ENCODE measurements around the gene USP22.
"Not testable (repeated sequence)": the region's sequence is repeated elsewhere in the genome, so short reads cannot be mapped to it uniquely, and the experiment has no call there.

USP22 gene

GRCh38 chr17:20986767-20987510 lies 55.9 kb downstream of the USP22 start:
- ChIA-PET CTCF (no interaction called here), POLR2A (no interaction called here)
- TF ChIP-seq CTCF (IDR thresholded peaks at IDR 0.05; ENCODE audit: insufficient read depth, low read length, missing control alignments): no peak
- no peak overlapping the region for H3K4me3 ChIP-seq (ENCODE audit: low read depth, low read length)
- DNase-seq (ENCODE audit: low read depth, low spot score): no peak

GRCh38 chr17:20983359-20983637 lies 59.5 kb downstream of the USP22 start:
- DNase-seq (ENCODE audit: low read depth, low spot score): no peak
- ChIA-PET CTCF (no interaction called here), POLR2A (no interaction called here)
- H3K4me3 ChIP-seq (ENCODE audit: low read depth, low read length): no peak overlapping the region
- TF ChIP-seq CTCF (IDR thresholded peaks at IDR 0.05; ENCODE audit: insufficient read depth, low read length, missing control alignments): no peak

- ChIA-PET POLR2A (no interaction called here), CTCF (interaction anchor here (1.7 kb wide), 1 partner anchor 11 kb away, joined by 8 read pairs; no protein-coding TSS in a partner anchor)
- TF ChIP-seq CTCF (IDR thresholded peaks at IDR 0.05; ENCODE audit: insufficient read depth, low read length, missing control alignments): no peak
- DNase-seq (ENCODE audit: low read depth, low spot score): no peak
- no peak overlapping the region for H3K4me3 ChIP-seq (ENCODE audit: low read depth, low read length)
Measured at GRCh38 chr17:20982589-20983358, 60.0 kb downstream of the USP22 start.

- no peak for DNase-seq (ENCODE audit: low read depth, low spot score)
- no peak for TF ChIP-seq CTCF (IDR thresholded peaks at IDR 0.05; ENCODE audit: insufficient read depth, low read length, missing control alignments)
- POLR2A ChIA-PET: no interaction called here
- CTCF ChIA-PET: interaction anchor here (1.7 kb wide), 1 partner anchor 12 kb away, joined by 8 read pairs; no protein-coding TSS in a partner anchor
- no peak overlapping the region for H3K4me3 ChIP-seq (ENCODE audit: low read depth, low read length)
Measured at GRCh38 chr17:20981046-20981920, 61.5 kb downstream of the USP22 start.

- no peak overlapping the region for H3K4me3 ChIP-seq (ENCODE audit: low read depth, low read length)
- no peak for TF ChIP-seq CTCF (IDR thresholded peaks at IDR 0.05; ENCODE audit: insufficient read depth, low read length, missing control alignments)
- DNase-seq (ENCODE audit: low read depth, low spot score): no peak
- CTCF ChIA-PET: interaction anchor here (2.4 kb wide), 1 partner anchor 13 kb away, joined by 9 read pairs; no protein-coding TSS in a partner anchor
- POLR2A ChIA-PET: no interaction called here
Measured at GRCh38 chr17:20979792-20980083, 63.1 kb downstream of the USP22 start.

GRCh38 chr17:20979007-20979791 lies 63.6 kb downstream of the USP22 start:
- CTCF ChIA-PET: interaction anchor here (2.4 kb wide), 1 partner anchor 14 kb away, joined by 9 read pairs; no protein-coding TSS in a partner anchor
- H3K4me3 ChIP-seq (ENCODE audit: low read depth, low read length); POLR2A ChIA-PET; DNase-seq (ENCODE audit: low read depth, low spot score): not testable (repeated sequence)

- ChIA-PET POLR2A (interaction anchor here (0.6 kb wide), 1 partner anchor 50 kb away, joined by 3 read pairs; no protein-coding TSS in a partner anchor), CTCF (interaction anchor here (1.6 to 2.4 kb wide), 2 partner anchors 15 kb away, joined by 7 to 9 read pairs; no protein-coding TSS in a partner anchor)
- not testable (repeated sequence) for H3K4me3 ChIP-seq (ENCODE audit: low read depth, low read length); DNase-seq (ENCODE audit: low read depth, low spot score)
Measured at GRCh38 chr17:20977609-20978253, 65.1 kb downstream of the USP22 start.
